Stimulated activated CD4-positive, alpha-beta T cell treated with anti-CD3 and anti-CD28 coated beads, Interleukin-4, amount 100 ng/mL, for 48 hours (primary cell): ENCODE data around the gene NUP58.

Experiments used
- DNase-seq, 2 donors: peaks; one replicate each; pipeline ENCODE4 v3.0.0-alpha.2; 2020; ENCODE audit warnings: low read depth in 2 of 2

NUP58 gene

DNA sequence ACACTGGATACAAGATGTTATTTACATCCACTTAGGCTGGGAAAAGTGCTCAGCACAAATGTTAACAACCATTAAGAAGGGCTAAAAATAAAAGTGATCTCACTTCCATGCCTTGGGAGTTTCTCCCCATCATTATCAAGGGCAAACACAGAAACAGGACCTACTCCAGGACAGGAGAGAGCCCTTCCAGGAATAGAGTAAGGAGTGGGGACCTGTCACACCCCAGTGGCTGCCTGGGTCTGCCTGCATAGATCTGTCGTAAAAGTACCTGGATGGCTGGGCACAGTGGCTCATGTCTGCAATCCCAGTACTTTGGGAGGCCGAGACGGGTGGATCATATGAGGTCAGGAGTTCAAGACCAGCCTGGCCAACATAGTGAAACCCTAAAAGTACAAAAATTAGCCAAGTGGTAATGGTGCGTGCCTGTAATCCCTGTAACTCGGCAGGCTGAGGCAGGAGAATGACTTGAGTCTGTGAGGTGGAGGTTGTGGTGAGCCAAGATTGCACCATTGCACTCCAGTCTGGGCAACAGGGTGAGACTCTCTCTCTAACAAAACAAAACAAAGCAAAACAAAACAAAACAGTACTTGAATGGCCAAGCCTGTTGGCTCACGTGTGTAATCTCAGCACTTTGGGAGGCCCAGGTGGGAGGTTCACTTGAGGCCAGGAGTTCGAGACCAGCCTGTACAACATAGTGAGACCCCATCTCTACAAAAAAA lies 76.0 kb downstream of the NUP58 start:
- DNase-seq, result no peak

DNA sequence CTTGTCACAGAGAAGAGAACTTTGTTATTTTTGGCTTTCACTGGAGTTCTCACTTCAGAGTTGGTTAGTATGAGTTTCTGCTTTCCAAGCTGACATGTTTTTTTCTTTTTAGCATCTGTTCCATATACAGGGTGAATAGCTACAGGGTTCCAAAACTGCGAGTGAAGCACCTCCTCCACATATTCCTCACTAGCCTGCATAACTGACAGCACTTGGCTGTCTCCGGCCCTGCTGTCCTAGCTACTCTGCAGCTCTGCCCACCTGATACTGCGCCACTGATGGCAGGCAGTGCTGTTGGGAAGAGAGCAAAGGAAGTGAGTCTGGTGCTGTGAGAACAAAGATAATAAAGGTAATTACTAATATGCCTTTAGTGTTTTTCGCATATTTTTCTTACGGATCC lies 77.1 kb downstream of the NUP58 start:
- DNase-seq, result no peak

- no peak for DNase-seq
Measured at GRCh38 chr13:25379011-25379410, 77.6 kb downstream of the NUP58 start.

- DNase-seq, result no peak
Measured at GRCh38 chr13:25380082-25380481, 78.7 kb downstream of the NUP58 start.

DNA sequence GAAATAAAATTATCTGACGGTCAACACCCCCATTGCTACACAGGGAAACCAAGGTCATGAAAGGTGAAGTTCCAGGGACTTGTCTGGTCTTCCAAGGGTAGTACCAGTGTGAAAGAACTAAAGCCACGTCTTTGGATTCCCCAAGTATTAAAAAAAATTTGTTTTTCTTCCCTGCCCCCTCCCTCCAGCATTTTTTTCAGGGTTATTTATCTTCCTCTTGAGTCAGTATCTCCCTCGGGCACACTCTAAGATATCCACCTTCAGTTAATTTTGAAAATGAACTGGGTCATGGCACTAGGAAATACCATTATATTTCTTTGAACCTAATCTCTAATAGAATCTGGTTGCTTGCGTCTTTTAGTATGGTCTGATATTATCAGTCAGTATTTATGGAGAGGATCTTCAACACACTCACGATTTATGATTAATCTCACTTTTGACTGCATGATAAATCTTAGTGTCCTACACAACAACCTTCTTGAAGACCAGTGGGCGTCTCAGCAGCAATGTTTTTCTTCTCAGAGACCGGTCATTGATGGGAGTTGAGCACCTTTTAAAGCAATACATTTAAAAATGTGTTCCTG lies 79.4 kb downstream of the NUP58 start:
- no peak for DNase-seq

DNA sequence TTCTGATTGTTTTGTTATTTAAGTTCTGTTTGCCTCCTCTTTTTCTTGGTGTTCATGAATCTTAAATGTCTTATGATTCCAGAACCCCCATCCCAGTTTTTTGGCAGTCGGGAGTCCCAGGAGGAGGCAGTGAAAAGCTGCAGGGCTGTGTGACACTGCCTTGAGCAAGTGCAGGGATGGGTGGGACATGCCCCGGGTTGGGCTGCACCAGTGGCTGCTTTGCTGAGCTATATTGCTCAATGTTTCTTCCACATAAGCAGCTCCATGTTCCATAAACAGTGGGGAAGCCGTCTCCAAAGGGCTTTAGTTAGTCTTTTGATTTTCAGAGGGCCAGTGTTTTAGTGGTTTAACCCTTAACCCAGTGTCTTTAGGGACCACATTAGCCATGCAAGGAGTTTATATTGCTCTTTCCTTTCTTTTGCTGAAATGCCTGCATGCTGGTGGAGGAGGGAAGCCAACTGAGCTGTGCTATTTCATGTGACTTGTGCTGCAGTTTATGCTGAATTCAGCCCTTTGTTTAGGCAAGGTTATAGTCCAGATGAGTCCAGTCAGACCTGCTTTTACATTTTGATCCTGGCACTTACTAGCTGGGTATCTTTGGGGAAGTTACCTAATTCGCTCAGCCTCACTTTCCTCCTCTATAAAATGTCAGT lies 83.5 kb downstream of the NUP58 start:
- no peak for DNase-seq

DNA sequence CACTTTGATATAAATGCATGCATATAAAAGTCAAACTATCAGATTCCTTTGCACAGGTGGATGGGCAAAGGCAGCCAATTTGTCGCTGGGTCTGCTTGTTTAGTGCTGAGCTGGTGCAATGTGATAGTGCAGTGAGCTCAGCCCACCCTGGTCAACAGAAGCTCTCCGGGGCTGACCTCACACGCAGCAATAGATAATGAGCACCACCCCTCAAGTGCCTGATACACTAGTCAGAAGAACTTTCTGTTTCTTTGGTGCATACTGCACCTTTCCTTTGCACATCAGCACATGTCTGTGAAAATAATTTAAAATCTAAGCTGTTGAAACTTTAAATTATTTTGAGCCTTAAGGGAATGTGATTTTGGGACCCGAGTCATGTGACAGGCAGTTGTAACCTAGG lies 90.5 kb downstream of the NUP58 start:
- DNase-seq, result no peak
